Panc1 (cell line): ENCODE data around the gene ABCB6. TPM values are rescaled to one million over a fixed set of nuclear protein-coding genes. Genes with fewer than 3 reads are reported as not detected.

Experiments
- ATAC-seq: fragments of 200-7000 bp; cut with Tn5 transposase; 2 replicates; pipeline ENCODE4 v1.9.1; 2020; ENCODE audit warnings: mild to moderate bottlenecking, moderate library complexity
- BruUV-seq: library from RNA; stranded (reverse); fragments of 400-500 nt; replicated peaks from 2 replicates; lab custom pipeline; 2021; lab: Mats Ljungman, UMichigan
- CTCF ChIA-PET: fragments of 300-600 bp; sonication (Branson Sonifier 250); formaldehyde crosslinking; loops from one replicate; lab custom pipeline; 2022; ENCODE audit warnings: antibody characterized with exemption; lab: Charles Lee
- POLR2A ChIA-PET: fragments of 300-600 bp; sonication (Branson Sonifier 250); formaldehyde crosslinking; loops from one replicate; lab custom pipeline; 2022; ENCODE audit warnings: antibody characterized with exemption; lab: Charles Lee
- DNase-seq: peaks from one replicate; pipeline ENCODE4 v3.0.0-alpha.2; 2010; ENCODE audit warnings: low read depth, low spot score
- H3K27ac ChIP-seq: 2 replicates; pipeline ENCODE4 v1.5.1; 2011; ENCODE audit warnings: mild to moderate bottlenecking, low read length, inconsistent platforms
- H3K27me3 ChIP-seq: fragments of 200-500 bp; sonication (Bioruptor generic); 2 replicates; pipeline ENCODE4 v1.6.0; 2014; ENCODE audit warnings: low read length, inconsistent platforms; ENCODE audit not compliant: control insufficient read depth, insufficient read depth
- H3K36me3 ChIP-seq: fragments of 200-500 bp; sonication (Bioruptor generic); 2 replicates; pipeline ENCODE4 v1.5.1; 2014; ENCODE audit warnings: inconsistent platforms, mild to moderate bottlenecking, low read length, moderate library complexity; ENCODE audit not compliant: control insufficient read depth, insufficient read depth
- H3K4me1 ChIP-seq: 2 replicates; pipeline ENCODE4 v1.5.1; 2011; ENCODE audit warnings: inconsistent platforms, mild to moderate bottlenecking, low read length, moderate library complexity; ENCODE audit not compliant: control insufficient read depth, insufficient read depth
- H3K4me3 ChIP-seq, 2 experiments: 2 replicates each; pipeline ENCODE4 v1.5.1; 2011 to 2012; ENCODE audit warnings: low read depth in 2 of 2, low read length in 2 of 2, mild to moderate bottlenecking in 2 of 2, inconsistent platforms in 1 of 2, moderate library complexity in 1 of 2
- H3K9me3 ChIP-seq: fragments of 200-500 bp; sonication (Bioruptor generic); 2 replicates; pipeline ENCODE4 v1.5.1; 2014; ENCODE audit warnings: low read depth, mild to moderate bottlenecking, inconsistent platforms, low read length, moderate library complexity; ENCODE audit not compliant: control insufficient read depth, insufficient read depth
- POLR2AphosphoS5 ChIP-seq: IDR thresholded peaks from 2 replicates; pipeline ENCODE4 v1.6.1; 2012; ENCODE audit warnings: mild to moderate bottlenecking, low read depth, low read length, moderate library complexity
- SIN3A ChIP-seq: IDR thresholded peaks from 2 replicates; pipeline ENCODE4 v1.6.1; 2012; ENCODE audit warnings: low read depth, mild to moderate bottlenecking, low read length, moderate library complexity, borderline replicate concordance; ENCODE audit not compliant: insufficient read depth
- TCF7L2 ChIP-seq: IDR thresholded peaks from 2 replicates; pipeline ENCODE4 v1.6.1; 2011; ENCODE audit warnings: mild to moderate bottlenecking, low read depth, low read length, inconsistent platforms
- in situ Hi-C: cut with HindIII; loops from 2 replicates; pipeline ENCODE4 v1.10.0; 2016; ENCODE audit warnings: low sequenced_read_pairs, low pct_unique_long_range_greater_than_20kb
- intact Hi-C: fragments of 100-400 bp; cut with micrococcal nuclease; formaldehyde crosslinking; loops from one replicate; pipeline ENCODE4 v1.10.0; 2022; ENCODE audit not compliant: unreplicated experiment
- total RNA-seq: library from RNA; stranded (reverse); gene quantifications from one replicate; pipeline ENCODE4 v1.2.1, GENCODE V29; 2021; ENCODE audit not compliant: unreplicated experiment
- TF ChIP-seq, protein P1 (sequence below), 2 experiments: IDR thresholded peaks; 2 replicates each; pipeline ENCODE4 v1.6.1; 2011 to 2012; ENCODE audit warnings: low read depth in 2 of 2, control low read depth in 1 of 2, low read length in 1 of 2, mild to moderate bottlenecking in 1 of 2, moderate library complexity in 1 of 2; ENCODE audit not compliant: insufficient read depth in 1 of 2
- TF ChIP-seq, protein P2 (sequence below): fragments of 450-650 bp; IDR thresholded peaks from 2 replicates; pipeline ENCODE4 v1.5.1; 2017; ENCODE audit warnings: mild to moderate bottlenecking

Gene ABCB6
- total RNA-seq, 1 experiment from 2014 or later, result 19.0 TPM

DNA sequence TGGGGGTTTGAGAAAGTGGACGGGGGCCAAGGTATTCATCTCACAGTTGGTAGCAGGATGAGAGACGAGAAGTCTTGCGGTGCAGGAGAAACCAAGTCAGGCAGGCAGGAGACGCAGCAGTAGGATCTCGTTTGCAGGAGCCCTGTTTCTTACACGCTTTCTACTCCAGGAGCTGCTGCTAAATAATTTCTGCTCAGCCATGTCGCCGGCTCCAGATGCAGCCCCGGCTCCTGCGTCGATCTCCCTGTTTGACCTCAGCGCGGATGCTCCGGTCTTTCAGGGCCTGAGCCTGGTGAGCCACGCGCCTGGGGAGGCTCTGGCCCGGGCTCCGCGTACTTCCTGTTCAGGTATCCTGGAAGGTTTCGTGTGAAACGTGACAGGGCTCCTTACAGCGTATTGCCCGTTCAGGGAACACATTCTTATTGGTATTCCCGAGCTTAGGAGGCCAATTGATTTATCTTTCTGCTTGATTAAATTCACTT is 11.3 kb upstream of the ABCB6 start:
- intact Hi-C loops, result no loop called here
- Histone ChIP-seq H3K27ac (peak overlapping the region; percentile 90), H3K27me3 (no peaks in the 10 kb centered on the region), H3K36me3 (peaks cover 8% of the 10 kb centered on the region; the same call in 1 of the 2 replicates), H3K4me3 (peak overlapping the region; percentile 98 to 99), H3K9me3 (no peaks in the 10 kb centered on the region), H3K4me1 (peaks cover 8% of the 10 kb centered on the region)
- ChIA-PET CTCF (interaction anchor here (0.6 kb wide), 1 partner anchor 194 kb away, joined by 3 read pairs; no protein-coding TSS in a partner anchor), POLR2A (interaction anchor here (2.1 kb wide), 1 partner anchor 15 kb away, joined by 11 read pairs; the partner anchor contains the start of genes GLB1L and STK16)
- in situ Hi-C loops, result no loop called here
- TF ChIP-seq, protein P1, sequence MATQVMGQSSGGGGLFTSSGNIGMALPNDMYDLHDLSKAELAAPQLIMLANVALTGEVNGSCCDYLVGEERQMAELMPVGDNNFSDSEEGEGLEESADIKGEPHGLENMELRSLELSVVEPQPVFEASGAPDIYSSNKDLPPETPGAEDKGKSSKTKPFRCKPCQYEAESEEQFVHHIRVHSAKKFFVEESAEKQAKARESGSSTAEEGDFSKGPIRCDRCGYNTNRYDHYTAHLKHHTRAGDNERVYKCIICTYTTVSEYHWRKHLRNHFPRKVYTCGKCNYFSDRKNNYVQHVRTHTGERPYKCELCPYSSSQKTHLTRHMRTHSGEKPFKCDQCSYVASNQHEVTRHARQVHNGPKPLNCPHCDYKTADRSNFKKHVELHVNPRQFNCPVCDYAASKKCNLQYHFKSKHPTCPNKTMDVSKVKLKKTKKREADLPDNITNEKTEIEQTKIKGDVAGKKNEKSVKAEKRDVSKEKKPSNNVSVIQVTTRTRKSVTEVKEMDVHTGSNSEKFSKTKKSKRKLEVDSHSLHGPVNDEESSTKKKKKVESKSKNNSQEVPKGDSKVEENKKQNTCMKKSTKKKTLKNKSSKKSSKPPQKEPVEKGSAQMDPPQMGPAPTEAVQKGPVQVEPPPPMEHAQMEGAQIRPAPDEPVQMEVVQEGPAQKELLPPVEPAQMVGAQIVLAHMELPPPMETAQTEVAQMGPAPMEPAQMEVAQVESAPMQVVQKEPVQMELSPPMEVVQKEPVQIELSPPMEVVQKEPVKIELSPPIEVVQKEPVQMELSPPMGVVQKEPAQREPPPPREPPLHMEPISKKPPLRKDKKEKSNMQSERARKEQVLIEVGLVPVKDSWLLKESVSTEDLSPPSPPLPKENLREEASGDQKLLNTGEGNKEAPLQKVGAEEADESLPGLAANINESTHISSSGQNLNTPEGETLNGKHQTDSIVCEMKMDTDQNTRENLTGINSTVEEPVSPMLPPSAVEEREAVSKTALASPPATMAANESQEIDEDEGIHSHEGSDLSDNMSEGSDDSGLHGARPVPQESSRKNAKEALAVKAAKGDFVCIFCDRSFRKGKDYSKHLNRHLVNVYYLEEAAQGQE (IDR thresholded peaks at IDR 0.05; ENCODE audit: insufficient read depth in 1 of 2, low read depth in 2 of 2, low read length in 1 of 2), result no peak
- TF ChIP-seq POLR2AphosphoS5 (no peak), TCF7L2 (no peak)
- TF ChIP-seq, protein P2, sequence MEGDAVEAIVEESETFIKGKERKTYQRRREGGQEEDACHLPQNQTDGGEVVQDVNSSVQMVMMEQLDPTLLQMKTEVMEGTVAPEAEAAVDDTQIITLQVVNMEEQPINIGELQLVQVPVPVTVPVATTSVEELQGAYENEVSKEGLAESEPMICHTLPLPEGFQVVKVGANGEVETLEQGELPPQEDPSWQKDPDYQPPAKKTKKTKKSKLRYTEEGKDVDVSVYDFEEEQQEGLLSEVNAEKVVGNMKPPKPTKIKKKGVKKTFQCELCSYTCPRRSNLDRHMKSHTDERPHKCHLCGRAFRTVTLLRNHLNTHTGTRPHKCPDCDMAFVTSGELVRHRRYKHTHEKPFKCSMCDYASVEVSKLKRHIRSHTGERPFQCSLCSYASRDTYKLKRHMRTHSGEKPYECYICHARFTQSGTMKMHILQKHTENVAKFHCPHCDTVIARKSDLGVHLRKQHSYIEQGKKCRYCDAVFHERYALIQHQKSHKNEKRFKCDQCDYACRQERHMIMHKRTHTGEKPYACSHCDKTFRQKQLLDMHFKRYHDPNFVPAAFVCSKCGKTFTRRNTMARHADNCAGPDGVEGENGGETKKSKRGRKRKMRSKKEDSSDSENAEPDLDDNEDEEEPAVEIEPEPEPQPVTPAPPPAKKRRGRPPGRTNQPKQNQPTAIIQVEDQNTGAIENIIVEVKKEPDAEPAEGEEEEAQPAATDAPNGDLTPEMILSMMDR, result no peak
- ATAC-seq, result peak; percentile 15
- DNase-seq, result no peak
- TSS peak; percentile 70 for BruUV-seq

DNA sequence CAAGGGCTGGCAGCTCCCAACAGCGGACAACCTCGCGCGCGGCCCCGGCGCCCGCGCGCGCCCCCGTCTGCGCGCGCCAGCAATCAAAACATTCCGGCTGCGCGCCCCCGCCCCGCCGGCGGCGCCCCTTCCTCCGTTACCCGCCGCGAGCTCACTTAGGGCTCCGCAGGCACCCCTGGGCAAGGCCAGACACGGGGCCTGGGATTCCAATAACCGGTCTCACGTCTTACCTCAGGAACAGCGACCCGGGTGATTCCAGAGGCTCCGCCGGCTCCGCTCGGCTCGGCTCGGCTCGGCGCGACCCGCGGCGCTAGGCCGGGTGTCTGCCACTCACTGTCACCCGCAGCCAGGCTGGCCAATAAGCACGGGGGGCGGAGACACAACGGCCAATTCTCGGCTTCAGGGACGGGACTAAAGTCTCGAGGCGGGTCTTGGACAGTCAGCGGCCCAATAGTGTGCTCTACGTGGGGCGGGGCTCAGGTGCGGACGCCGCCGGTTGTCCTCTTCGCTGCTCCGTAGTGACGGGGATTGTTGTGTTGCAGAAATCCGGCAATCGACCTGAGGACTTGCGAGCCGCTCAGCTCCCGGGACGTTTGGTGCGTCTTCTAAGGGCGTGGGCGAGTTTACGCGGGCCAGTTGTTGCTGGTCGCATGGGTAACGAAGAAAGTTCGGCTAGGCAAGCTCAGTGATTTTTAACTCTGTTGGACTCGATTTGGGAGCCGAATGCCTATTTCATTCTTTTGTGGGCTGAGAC is 10.7 kb upstream of the ABCB6 start, which contains the start of the genes ANKZF1 and ATG9A:
ANKZF1 (plus strand) TSS at position 502 of the 754 bp plus-strand sequence. CDS start 452 bp downstream, outside the sequence.
ATG9A (minus strand) TSS at position 332 of the 754 bp plus-strand sequence. CDS start 1,612 bp downstream, outside the sequence.
- TF ChIP-seq SIN3A (peak; percentile 80; the same call in 1 of the 2 replicates), POLR2AphosphoS5 (peak; percentile 82), TCF7L2 (no peak)
- TF ChIP-seq, protein P1 (IDR thresholded peaks at IDR 0.05; ENCODE audit: insufficient read depth in 1 of 2, low read depth in 2 of 2, low read length in 1 of 2), result 0 out of 4 replicates have a peak, but pooled peaks of 1 of the 2 experiments have one; percentile 39
- TF ChIP-seq, protein P2, result no peak
- Histone ChIP-seq H3K36me3 (peaks cover 11% of the 10 kb centered on the region; the same call in 1 of the 2 replicates), H3K27ac (peak within 1 kb of the TSS; percentile 91), H3K4me3 (peak within 1 kb of the TSS; percentile 98 to 99), H3K4me1 (peaks cover 8% of the 10 kb centered on the region), H3K9me3 (no peaks in the 10 kb centered on the region), H3K27me3 (no peaks in the 10 kb centered on the region)
- ChIA-PET CTCF (no interaction called here), POLR2A (interaction anchor here (0.6 to 2.1 kb wide), 2 partner anchors 16 to 53 kb away, joined by 6 to 11 read pairs; partner anchors contain the start of genes CNPPD1, GLB1L and STK16)
- intact Hi-C loops, result no loop called here
- ATAC-seq (peak; percentile 99), DNase-seq (peak; percentile 90)
- BruUV-seq, result no TSS peak
- in situ Hi-C loops, result no loop called here
